ENCODE measurements around the gene MNS1.

The MNS1 gene

GRCh38 chr15:56460947-56461346, 4.0 kb downstream of the MNS1 start:
- H3K4me3 ChIP-seq (replicated peaks; ENCODE audit: low read depth, low read length) = no peak overlapping the region
- no peak for DNase-seq (ENCODE audit: extremely low read depth, insufficient read length)
- no peaks in the 10 kb centered on the region for H3K27me3 ChIP-seq (replicated peaks; ENCODE audit: control insufficient read depth, insufficient read depth, low read length)
- H3K36me3 ChIP-seq (ENCODE audit: control insufficient read depth, insufficient read depth, low read length) = no peaks in the 10 kb centered on the region; the same call in 1 of the 2 replicates
- TF ChIP-seq CTCF (IDR thresholded peaks at IDR 0.05; ENCODE audit: insufficient read depth, low read length, poor library complexity, severe bottlenecking) = no peak

GRCh38 chr15:56460071-56460470, 4.9 kb downstream of the MNS1 start:
- H3K4me3 ChIP-seq (replicated peaks; ENCODE audit: low read depth, low read length) = no peak overlapping the region
- no peak for TF ChIP-seq CTCF (IDR thresholded peaks at IDR 0.05; ENCODE audit: insufficient read depth, low read length, poor library complexity, severe bottlenecking)
- no peak for DNase-seq (ENCODE audit: extremely low read depth, insufficient read length)
- no peaks in the 10 kb centered on the region for H3K27me3 ChIP-seq (replicated peaks; ENCODE audit: control insufficient read depth, insufficient read depth, low read length)
- no peaks in the 10 kb centered on the region; the same call in 1 of the 2 replicates for H3K36me3 ChIP-seq (ENCODE audit: control insufficient read depth, insufficient read depth, low read length)

- DNase-seq (ENCODE audit: extremely low read depth, insufficient read length) = no peak
- H3K27me3 ChIP-seq (replicated peaks; ENCODE audit: control insufficient read depth, insufficient read depth, low read length) = no peaks in the 10 kb centered on the region
- no peak overlapping the region for H3K4me3 ChIP-seq (replicated peaks; ENCODE audit: low read depth, low read length)
- no peaks in the 10 kb centered on the region; the same call in 1 of the 2 replicates for H3K36me3 ChIP-seq (ENCODE audit: control insufficient read depth, insufficient read depth, low read length)
- no peak for TF ChIP-seq CTCF (IDR thresholded peaks at IDR 0.05; ENCODE audit: insufficient read depth, low read length, poor library complexity, severe bottlenecking)
Measured at GRCh38 chr15:56459096-56459495, 5.8 kb downstream of the MNS1 start.

- no peak overlapping the region for H3K4me3 ChIP-seq (replicated peaks; ENCODE audit: low read depth, low read length)
- no peaks in the 10 kb centered on the region for H3K27me3 ChIP-seq (replicated peaks; ENCODE audit: control insufficient read depth, insufficient read depth, low read length)
- TF ChIP-seq CTCF (IDR thresholded peaks at IDR 0.05; ENCODE audit: insufficient read depth, low read length, poor library complexity, severe bottlenecking) = no peak
- DNase-seq (ENCODE audit: extremely low read depth, insufficient read length) = no peak
- no peaks in the 10 kb centered on the region; the same call in 1 of the 2 replicates for H3K36me3 ChIP-seq (ENCODE audit: control insufficient read depth, insufficient read depth, low read length)
Measured at GRCh38 chr15:56456229-56456628, 8.7 kb downstream of the MNS1 start.

GRCh38 chr15:56454836-56455235, 10.1 kb downstream of the MNS1 start:
- Histone ChIP-seq H3K4me3 (replicated peaks; ENCODE audit: low read depth, low read length) (no peak overlapping the region), H3K27me3 (replicated peaks; ENCODE audit: control insufficient read depth, insufficient read depth, low read length) (no peaks in the 10 kb centered on the region), H3K36me3 (ENCODE audit: control insufficient read depth, insufficient read depth, low read length) (no peaks in the 10 kb centered on the region; the same call in 1 of the 2 replicates)
- no peak for TF ChIP-seq CTCF (IDR thresholded peaks at IDR 0.05; ENCODE audit: insufficient read depth, low read length, poor library complexity, severe bottlenecking)
- no peak for DNase-seq (ENCODE audit: extremely low read depth, insufficient read length)

GRCh38 chr15:56445746-56446145, 19.2 kb downstream of the MNS1 start:
- Histone ChIP-seq H3K4me3 (replicated peaks; ENCODE audit: low read depth, low read length) (no peak overlapping the region), H3K27me3 (replicated peaks; ENCODE audit: control insufficient read depth, insufficient read depth, low read length) (no peaks in the 10 kb centered on the region), H3K36me3 (ENCODE audit: control insufficient read depth, insufficient read depth, low read length) (no peaks in the 10 kb centered on the region)
- DNase-seq (ENCODE audit: extremely low read depth, insufficient read length) = no peak
- no peak for TF ChIP-seq CTCF (IDR thresholded peaks at IDR 0.05; ENCODE audit: insufficient read depth, low read length, poor library complexity, severe bottlenecking)

Measured in GM06990 (cell line).